Esophagus squamous epithelium (tissue), 5 donors: ENCODE data around the gene SMC4. TPM values are rescaled to one million over a fixed set of nuclear protein-coding genes. Genes with fewer than 3 reads are reported as not detected.

Experiments
- DNase-seq: peaks from one replicate; lab custom pipeline; 2025; lab: John Stamatoyannopoulos, UW
- H3K27ac ChIP-seq, 4 donors: fragments of 200-600 bp; sonication (generic); one replicate each; pipeline ENCODE4 v1.5.1; 2016 to 2019; ENCODE audit warnings: mild to moderate bottlenecking in 1 of 4
- H3K27me3 ChIP-seq, 4 donors: fragments of 200-600 bp; sonication (generic); 1 replicate in 3 of 4; 2 replicates in 1 of 4; pipeline versions ENCODE4 v1.5.1 to v1.6.0; 2017 to 2021; ENCODE audit warnings: antibody characterized with exemption in 1 of 4
- H3K36me3 ChIP-seq, 3 donors: fragments of 200-600 bp; sonication (generic); one replicate each; pipeline ENCODE4 v1.5.1; 2016 to 2019
- H3K4me1 ChIP-seq, 3 donors: fragments of 200-600 bp; sonication (generic); one replicate each; pipeline ENCODE4 v1.5.1; 2017 to 2019
- H3K4me3 ChIP-seq, 4 donors: fragments of 200-600 bp; sonication (generic); 1 replicate in 3 of 4; 2 replicates in 1 of 4; pipeline ENCODE4 v1.5.1; 2016 to 2019; ENCODE audit warnings: mild to moderate bottlenecking in 2 of 4, moderate library complexity in 1 of 4
- H3K9me3 ChIP-seq, 3 donors: fragments of 200-600 bp; sonication (generic); one replicate each; pipeline ENCODE4 v1.5.1; 2016 to 2019
- POLR2A ChIP-seq, 4 donors: fragments of 450-650 bp; IDR thresholded peaks; one replicate each; pipeline ENCODE4 v1.6.1; 2017; ENCODE audit warnings: antibody characterized with exemption in 4 of 4, mild to moderate bottlenecking in 4 of 4, moderate library complexity in 3 of 4
- WGBS, 2 donors: methylation state at CpG; one replicate each; pipeline ENCODE4 v1.1.5; 2018; 5-methylcytosine and 5-hydroxymethylcytosine counted together
- intact Hi-C: fragments of 100-400 bp; cut with DNase I; formaldehyde crosslinking; loops from one replicate; pipeline ENCODE4 v1.15.0; 2022
- total RNA-seq, 4 donors: library from RNA; depleted of rRNA; stranded (reverse); fragments of >200 nt; gene quantifications; one replicate each; pipeline ENCODE4 v1.1.0, GENCODE V29; 2016
- TF ChIP-seq, protein P1 (sequence below), 6 experiments: fragments of 450-650 bp in 4 of 6; fragments of 200-600 bp in 2 of 6; sonication (generic) in 2 of 6; IDR thresholded peaks; one replicate each; pipeline ENCODE4 v1.5.1; 2016 to 2019; ENCODE audit warnings: antibody characterized with exemption in 6 of 6, mild to moderate bottlenecking in 4 of 6, moderate library complexity in 4 of 6
- donor health status: DM: yes; HTN: yes; CAD: no.

SMC4 gene
- total RNA-seq, 4 donors from 2014 or later, result 50.4 to 94.8 (median 81.6) TPM

GRCh38 chr3:160384639-160385318, 14.7 kb upstream of the SMC4 start:
- TF ChIP-seq, protein P1, sequence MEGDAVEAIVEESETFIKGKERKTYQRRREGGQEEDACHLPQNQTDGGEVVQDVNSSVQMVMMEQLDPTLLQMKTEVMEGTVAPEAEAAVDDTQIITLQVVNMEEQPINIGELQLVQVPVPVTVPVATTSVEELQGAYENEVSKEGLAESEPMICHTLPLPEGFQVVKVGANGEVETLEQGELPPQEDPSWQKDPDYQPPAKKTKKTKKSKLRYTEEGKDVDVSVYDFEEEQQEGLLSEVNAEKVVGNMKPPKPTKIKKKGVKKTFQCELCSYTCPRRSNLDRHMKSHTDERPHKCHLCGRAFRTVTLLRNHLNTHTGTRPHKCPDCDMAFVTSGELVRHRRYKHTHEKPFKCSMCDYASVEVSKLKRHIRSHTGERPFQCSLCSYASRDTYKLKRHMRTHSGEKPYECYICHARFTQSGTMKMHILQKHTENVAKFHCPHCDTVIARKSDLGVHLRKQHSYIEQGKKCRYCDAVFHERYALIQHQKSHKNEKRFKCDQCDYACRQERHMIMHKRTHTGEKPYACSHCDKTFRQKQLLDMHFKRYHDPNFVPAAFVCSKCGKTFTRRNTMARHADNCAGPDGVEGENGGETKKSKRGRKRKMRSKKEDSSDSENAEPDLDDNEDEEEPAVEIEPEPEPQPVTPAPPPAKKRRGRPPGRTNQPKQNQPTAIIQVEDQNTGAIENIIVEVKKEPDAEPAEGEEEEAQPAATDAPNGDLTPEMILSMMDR (IDR thresholded peaks at IDR 0.05), result no peak
- TF ChIP-seq POLR2A (IDR thresholded peaks at IDR 0.05), result no peak
- Histone ChIP-seq H3K27ac (no peak overlapping the region), H3K36me3 (peaks cover 0 to 14% (median 0%) of the 10 kb centered on the region in 3 donors), H3K9me3 (no peaks in the 10 kb centered on the region), H3K27me3 (no peaks in the 10 kb centered on the region), H3K4me1 (no peaks in the 10 kb centered on the region), H3K4me3 (no peak overlapping the region)
- WGBS, 2 donors, result 82% methylated on average over 5 of the region's 5 CpGs
- DNase-seq, result no peak
- intact Hi-C loops, result no loop called here

DNA sequence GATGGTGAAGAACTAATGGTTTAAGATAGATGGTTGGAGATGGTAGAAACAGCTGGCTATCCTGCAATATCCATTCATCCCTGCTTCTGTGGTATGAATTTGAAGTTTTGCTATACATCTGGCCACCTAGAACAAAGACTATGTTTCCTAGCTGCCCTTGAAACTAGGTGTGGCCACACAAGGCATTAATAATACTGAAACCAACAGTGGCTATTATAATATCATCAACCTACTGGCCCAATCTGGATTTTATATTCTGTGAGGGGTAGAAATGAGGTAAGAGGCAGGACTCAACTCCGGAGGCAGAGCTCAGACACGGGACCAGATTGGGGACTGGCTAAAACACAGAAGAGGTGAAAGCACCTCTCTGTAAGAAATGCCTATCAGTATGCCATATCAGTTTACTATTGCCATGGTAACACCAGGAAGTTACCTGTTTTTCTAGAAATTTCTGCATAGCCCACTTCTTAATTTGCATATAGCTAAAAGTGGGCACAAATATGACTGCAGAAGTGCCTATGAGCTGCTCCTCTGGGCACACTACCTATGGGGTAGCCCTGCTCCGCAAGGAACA, 8.8 kb upstream of the SMC4 start:
- 77 to 90% methylated on average over 3 of the region's 3 CpGs for WGBS, 2 donors
- Histone ChIP-seq H3K9me3 (no peaks in the 10 kb centered on the region), H3K4me3 (no peak overlapping the region), H3K4me1 (no peaks in the 10 kb centered on the region), H3K27me3 (no peaks in the 10 kb centered on the region), H3K27ac (no peak overlapping the region), H3K36me3 (no peaks in the 10 kb centered on the region)
- DNase-seq, result no peak
- intact Hi-C loops, result no loop called here
- TF ChIP-seq, protein P1 (IDR thresholded peaks at IDR 0.05), result no peak
- TF ChIP-seq POLR2A (IDR thresholded peaks at IDR 0.05), result no peak

GRCh38 chr3:160392798-160393197, 6.7 kb upstream of the SMC4 start:
- Histone ChIP-seq H3K27ac (no peak overlapping the region), H3K27me3 (no peaks in the 10 kb centered on the region), H3K9me3 (no peaks in the 10 kb centered on the region), H3K4me3 (no peak overlapping the region), H3K4me1 (peaks cover 0 to 2% (median 0%) of the 10 kb centered on the region in 3 donors), H3K36me3 (no peaks in the 10 kb centered on the region)
- intact Hi-C loops, result no loop called here
- no peak for DNase-seq
- TF ChIP-seq POLR2A (IDR thresholded peaks at IDR 0.05), result no peak
- TF ChIP-seq, protein P1 (IDR thresholded peaks at IDR 0.05), result no peak

DNA sequence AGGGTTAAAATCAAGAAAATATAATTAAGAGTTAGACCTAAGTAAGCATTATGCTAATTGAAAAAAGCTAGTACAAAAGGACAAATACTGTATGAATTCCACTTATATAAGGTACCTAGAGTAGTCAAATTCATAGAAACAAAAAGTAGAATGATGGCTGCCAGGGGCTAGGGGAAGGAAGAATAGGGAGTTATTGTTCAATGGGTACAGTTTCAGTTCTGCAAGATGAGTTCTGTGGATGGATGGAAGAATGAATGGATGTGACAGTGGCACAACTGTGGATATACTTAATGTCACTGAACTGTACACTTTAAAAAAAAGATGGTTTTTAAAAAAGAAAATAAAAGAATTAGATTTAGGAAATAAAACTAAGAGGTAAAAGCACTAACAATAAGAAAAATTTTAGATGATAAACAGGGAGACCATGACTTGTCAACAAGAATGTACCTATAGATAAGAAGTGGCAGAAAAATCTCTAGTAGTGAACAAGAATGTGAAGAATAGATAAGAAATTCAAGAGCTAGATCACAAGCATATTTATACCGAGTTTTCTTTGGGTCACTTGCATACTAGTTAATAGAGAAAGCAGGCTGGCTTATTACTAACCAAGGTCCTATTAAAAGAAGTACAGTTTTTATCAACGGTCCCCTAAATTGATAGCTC, 6.0 kb upstream of the SMC4 start:
- TF ChIP-seq, protein P1 (IDR thresholded peaks at IDR 0.05), result no peak
- no peak for TF ChIP-seq POLR2A (IDR thresholded peaks at IDR 0.05)
- Histone ChIP-seq H3K27ac (no peak overlapping the region), H3K36me3 (no peaks in the 10 kb centered on the region), H3K27me3 (no peaks in the 10 kb centered on the region), H3K9me3 (no peaks in the 10 kb centered on the region), H3K4me3 (no peak overlapping the region), H3K4me1 (peaks cover 0 to 9% (median 5%) of the 10 kb centered on the region in 3 donors)
- WGBS, 2 donors, result 91 to 92% methylated on average over 2 of the region's 2 CpGs
- DNase-seq, result no peak
- intact Hi-C loops, result no loop called here

GRCh38 chr3:160394009-160394392, 5.4 kb upstream of the SMC4 start:
- H3K4me1 ChIP-seq, result peaks cover 0 to 13% (median 7%) of the 10 kb centered on the region in 3 donors
- intact Hi-C loops, result no loop called here
- no peak for DNase-seq
- TF ChIP-seq, protein P1 (IDR thresholded peaks at IDR 0.05), result no peak
- no peak for TF ChIP-seq POLR2A (IDR thresholded peaks at IDR 0.05)
- no peaks in the 10 kb centered on the region for H3K9me3 ChIP-seq
- no peak overlapping the region for H3K27ac ChIP-seq
- 90% methylated on average over 3 of the region's 3 CpGs for WGBS, 2 donors
- no peaks in the 10 kb centered on the region for H3K27me3 ChIP-seq
- no peak overlapping the region for H3K4me3 ChIP-seq
- no peaks in the 10 kb centered on the region for H3K36me3 ChIP-seq
